Calu3 (cell line): Measurements from ENCODE around the gene CHMP4A. TPM values are rescaled to one million over a fixed set of nuclear protein-coding genes. Genes with fewer than 3 reads are reported as not detected.

Source experiments
- BruUV-seq: library from RNA; stranded (reverse); fragments of 400-500 nt; replicated peaks from 2 replicates; lab custom pipeline; 2021; lab: Mats Ljungman, UMichigan
- CTCF ChIA-PET: fragments of 300-600 bp; sonication (Branson Sonifier 250); formaldehyde crosslinking; loops from one replicate; lab custom pipeline; 2022; ENCODE audit warnings: antibody characterized with exemption; lab: Charles Lee
- DNase-seq: peaks from one replicate; pipeline ENCODE4 v3.0.0; 2022
- H3K27ac Mint-ChIP-seq: one replicate; pipeline ENCODE4 v1.8.0; 2022; ENCODE audit warnings: mixed read lengths; ENCODE audit not compliant: unreplicated experiment
- H3K27me3 Mint-ChIP-seq: one replicate; pipeline ENCODE4 v1.8.0; 2022; ENCODE audit warnings: mixed read lengths; ENCODE audit not compliant: unreplicated experiment
- H3K36me3 Mint-ChIP-seq: one replicate; pipeline ENCODE4 v1.8.0; 2022; ENCODE audit warnings: mild to moderate bottlenecking, moderate library complexity, mixed read lengths; ENCODE audit not compliant: insufficient read depth, unreplicated experiment
- H3K4me1 Mint-ChIP-seq: one replicate; pipeline ENCODE4 v1.8.0; 2022; ENCODE audit warnings: mild to moderate bottlenecking, low read depth, mixed read lengths; ENCODE audit not compliant: unreplicated experiment
- H3K4me3 Mint-ChIP-seq: one replicate; pipeline ENCODE4 v1.8.0; 2022; ENCODE audit warnings: mild to moderate bottlenecking, low read depth, moderate library complexity, mixed read lengths; ENCODE audit not compliant: unreplicated experiment
- H3K9me3 Mint-ChIP-seq: one replicate; pipeline ENCODE4 v1.8.0; 2022; ENCODE audit warnings: low read depth, mixed read lengths; ENCODE audit not compliant: unreplicated experiment
- intact Hi-C: fragments of 100-400 bp; cut with micrococcal nuclease; formaldehyde crosslinking; loops from one replicate; pipeline ENCODE4 v1.10.0; 2022; ENCODE audit not compliant: unreplicated experiment
- total RNA-seq: library from RNA; stranded (reverse); gene quantifications from 2 replicates; pipeline ENCODE4 v1.2.3, GENCODE V29; 2022
- TF ChIP-seq, protein P1 (sequence below): fragments of 200-600 bp; IDR thresholded peaks from one replicate; pipeline ENCODE4 v1.8.0; 2022; ENCODE audit warnings: antibody characterized with exemption; ENCODE audit not compliant: unreplicated experiment

Gene CHMP4A
- total RNA-seq, 1 experiment from 2014 or later, result 53.2 TPM

DNA sequence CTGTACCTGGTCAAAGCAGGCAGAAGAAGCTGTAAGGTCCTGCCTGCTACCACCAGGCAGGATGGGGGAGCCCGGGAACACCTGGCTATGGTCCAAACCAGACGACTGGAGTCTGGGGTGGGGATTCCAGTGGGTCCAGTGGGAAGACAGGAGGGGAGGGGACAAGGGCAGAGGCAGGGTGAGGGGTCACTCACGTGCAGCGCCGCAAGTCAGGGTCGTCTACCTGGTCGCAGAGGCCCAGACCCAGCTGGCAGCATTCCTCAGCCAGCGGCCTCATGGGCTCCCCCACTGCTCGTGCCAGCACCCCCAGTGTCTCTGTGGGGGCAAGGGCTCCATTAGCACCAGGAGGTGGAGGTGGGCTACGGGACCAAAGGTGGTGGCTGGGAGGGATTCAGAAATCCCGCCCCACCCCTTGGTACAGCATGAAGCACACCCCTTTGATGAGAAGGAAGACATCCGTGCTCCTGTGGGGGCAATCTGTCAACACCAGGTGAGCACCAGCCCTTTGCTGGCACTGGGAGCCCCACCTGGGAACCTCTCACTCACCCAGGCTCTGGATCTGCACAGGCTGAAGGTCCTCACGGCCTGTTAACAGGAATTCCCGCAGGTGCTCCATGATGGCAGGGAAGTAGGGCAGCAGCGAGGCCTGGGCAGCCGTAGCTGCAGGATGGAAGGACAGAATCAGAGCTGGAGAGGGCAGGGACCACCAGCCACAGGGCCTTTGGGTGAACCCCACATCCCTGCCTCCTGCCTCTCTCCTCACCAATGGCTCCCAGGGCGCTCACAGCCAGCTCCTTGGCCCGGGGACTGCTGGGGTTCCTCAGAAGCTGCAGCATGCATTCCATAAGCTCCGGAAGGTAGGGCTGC is 29.0 kb downstream of the CHMP4A start:
- TF ChIP-seq, protein P1, sequence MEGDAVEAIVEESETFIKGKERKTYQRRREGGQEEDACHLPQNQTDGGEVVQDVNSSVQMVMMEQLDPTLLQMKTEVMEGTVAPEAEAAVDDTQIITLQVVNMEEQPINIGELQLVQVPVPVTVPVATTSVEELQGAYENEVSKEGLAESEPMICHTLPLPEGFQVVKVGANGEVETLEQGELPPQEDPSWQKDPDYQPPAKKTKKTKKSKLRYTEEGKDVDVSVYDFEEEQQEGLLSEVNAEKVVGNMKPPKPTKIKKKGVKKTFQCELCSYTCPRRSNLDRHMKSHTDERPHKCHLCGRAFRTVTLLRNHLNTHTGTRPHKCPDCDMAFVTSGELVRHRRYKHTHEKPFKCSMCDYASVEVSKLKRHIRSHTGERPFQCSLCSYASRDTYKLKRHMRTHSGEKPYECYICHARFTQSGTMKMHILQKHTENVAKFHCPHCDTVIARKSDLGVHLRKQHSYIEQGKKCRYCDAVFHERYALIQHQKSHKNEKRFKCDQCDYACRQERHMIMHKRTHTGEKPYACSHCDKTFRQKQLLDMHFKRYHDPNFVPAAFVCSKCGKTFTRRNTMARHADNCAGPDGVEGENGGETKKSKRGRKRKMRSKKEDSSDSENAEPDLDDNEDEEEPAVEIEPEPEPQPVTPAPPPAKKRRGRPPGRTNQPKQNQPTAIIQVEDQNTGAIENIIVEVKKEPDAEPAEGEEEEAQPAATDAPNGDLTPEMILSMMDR, result no peak
- Mint-ChIP-seq H3K27me3 (no peaks in the 10 kb centered on the region), H3K36me3 (peaks cover 78% of the 10 kb centered on the region), H3K4me3 (no peak overlapping the region), H3K4me1 (peaks cover 18% of the 10 kb centered on the region), H3K9me3 (no peaks in the 10 kb centered on the region), H3K27ac (no peak overlapping the region)
- DNase-seq, result no peak
- BruUV-seq, result no TSS peak
- CTCF ChIA-PET, result no interaction called here
- intact Hi-C loops, result no loop called here

DNA sequence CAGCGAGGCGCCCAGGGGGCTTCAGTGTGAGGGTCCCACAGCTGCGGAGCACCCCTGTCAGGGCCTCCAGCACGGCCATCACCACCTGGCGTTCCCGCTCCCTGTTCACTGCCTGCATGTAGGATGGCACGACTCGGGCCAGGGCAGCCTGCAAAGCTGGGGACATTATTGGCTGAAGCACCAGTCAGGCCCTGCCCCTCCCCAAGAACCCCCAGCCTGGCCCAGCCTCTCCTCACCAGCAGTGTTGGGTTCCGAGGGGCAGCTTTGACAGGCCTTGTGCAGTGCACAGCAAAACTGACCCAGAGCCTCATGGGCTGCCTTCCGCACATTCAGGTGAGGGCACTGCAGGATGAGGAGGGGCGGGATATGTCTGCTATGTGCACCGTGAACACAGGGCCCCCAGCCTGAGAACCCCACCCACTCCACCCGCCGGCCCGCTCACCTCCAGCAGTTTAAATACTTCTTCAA is 30.2 kb downstream of the CHMP4A start:
- Mint-ChIP-seq H3K36me3 (peaks cover 70% of the 10 kb centered on the region), H3K4me1 (peaks cover 12% of the 10 kb centered on the region), H3K27me3 (no peaks in the 10 kb centered on the region), H3K27ac (peak overlapping the region; percentile 13), H3K9me3 (no peaks in the 10 kb centered on the region), H3K4me3 (no peak overlapping the region)
- intact Hi-C loops, result no loop called here
- BruUV-seq, result no TSS peak
- TF ChIP-seq, protein P1, result no peak
- CTCF ChIA-PET, result no interaction called here
- no peak for DNase-seq

DNA sequence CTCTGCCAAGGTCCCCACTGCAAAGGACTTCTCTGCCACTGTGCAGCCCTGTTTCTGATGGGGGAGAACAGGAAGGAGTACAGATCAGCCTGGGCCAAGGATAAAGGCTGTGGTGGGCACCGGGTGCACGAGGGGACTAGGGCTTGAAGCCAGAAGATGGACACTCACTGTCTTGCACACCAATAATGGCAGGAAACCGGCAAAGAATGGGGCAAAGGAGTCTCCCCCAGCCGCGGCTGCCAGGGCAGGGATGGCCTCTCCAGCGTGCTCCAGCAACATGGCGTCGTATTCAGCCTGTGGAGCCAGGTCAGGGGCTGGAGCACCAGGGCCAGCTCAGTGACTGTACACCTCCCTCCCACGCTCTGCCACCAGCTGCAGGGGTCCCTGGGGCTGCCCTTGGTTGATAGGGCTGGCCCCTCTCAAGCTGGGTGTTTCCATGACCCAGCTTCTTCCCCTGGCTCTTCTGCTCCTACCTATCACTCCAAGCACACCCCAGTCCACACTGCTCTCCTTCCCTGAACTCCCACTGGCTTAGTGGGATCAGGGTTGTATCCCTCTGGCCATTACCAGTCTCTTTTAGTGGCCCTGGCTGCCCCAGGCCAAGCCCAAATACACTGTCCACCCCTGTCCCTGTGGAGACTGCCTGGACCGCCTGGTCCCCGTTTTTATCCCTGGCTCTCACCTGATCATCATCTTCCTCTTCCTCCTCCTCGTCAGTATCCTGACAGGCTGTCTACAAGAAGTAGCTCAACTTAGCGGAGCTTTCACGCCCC is 31.0 kb downstream of the CHMP4A start:
- CTCF ChIA-PET, result no interaction called here
- no TSS peak for BruUV-seq
- no peaks in the 10 kb centered on the region for H3K27me3 Mint-ChIP-seq
- no peak for DNase-seq
- TF ChIP-seq, protein P1, result no peak
- H3K36me3 Mint-ChIP-seq, result peaks cover 72% of the 10 kb centered on the region
- intact Hi-C loops, result no loop called here
- H3K4me3 Mint-ChIP-seq, result no peak overlapping the region
- H3K9me3 Mint-ChIP-seq, result no peaks in the 10 kb centered on the region
- peak overlapping the region; percentile 13 for H3K27ac Mint-ChIP-seq
- H3K4me1 Mint-ChIP-seq, result peaks cover 5% of the 10 kb centered on the region

- H3K4me3 Mint-ChIP-seq, result no peak overlapping the region
- DNase-seq, result no peak
- intact Hi-C loops, result no loop called here
- peaks cover 72% of the 10 kb centered on the region for H3K36me3 Mint-ChIP-seq
- H3K4me1 Mint-ChIP-seq, result no peaks in the 10 kb centered on the region
- no peaks in the 10 kb centered on the region for H3K27me3 Mint-ChIP-seq
- no peaks in the 10 kb centered on the region for H3K9me3 Mint-ChIP-seq
- no peak overlapping the region for H3K27ac Mint-ChIP-seq
- BruUV-seq, result no TSS peak
- TF ChIP-seq, protein P1, result no peak
- CTCF ChIA-PET, result no interaction called here
Measured at GRCh38 chr14:24181371-24182077, 31.8 kb downstream of the CHMP4A start.
